Measurements from ENCODE around the gene TSEN54. TPM values are rescaled to one million over a fixed set of nuclear protein-coding genes. Genes with fewer than 3 reads are reported as not detected.

Gene TSEN54
- polyA plus RNA-seq, 1 of the 3 experiments (the other 2 are of a cell fraction): 29.8 TPM

GRCh38 chr17:75500419-75501216 lies 15.7 kb upstream of the TSEN54 start:
- H3F3A ChIP-seq (replicated peaks; ENCODE audit: insufficient read depth): peaks cover 4% of the 10 kb centered on the region
- TF ChIP-seq REST (IDR thresholded peaks at IDR 0.05; ENCODE audit: low read depth, low read length): no peak
- no peak for TF ChIP-seq RFX5 (IDR thresholded peaks at IDR 0.05; ENCODE audit: low read length)
- TF ChIP-seq MXI1 (IDR thresholded peaks at IDR 0.05; ENCODE audit: low read depth, low read length): no peak
- TF ChIP-seq SIN3A (IDR thresholded peaks at IDR 0.05; ENCODE audit: borderline replicate concordance, low read depth, low read length): no peak
- TF ChIP-seq MEF2A (IDR thresholded peaks at IDR 0.05; ENCODE audit: borderline replicate concordance, low read depth): no peak
- TF ChIP-seq PBX3 (IDR thresholded peaks at IDR 0.05): no peak
- no peak for TF ChIP-seq USF2 (IDR thresholded peaks at IDR 0.05; ENCODE audit: borderline replicate concordance, low read depth, low read length)
- no peak overlapping the region for H3K4me3 ChIP-seq (ENCODE audit: low read depth in 2 of 2, low read length in 1 of 2)
- ChIA-PET POLR2A (interaction anchor here (0.9 to 1.2 kb wide), 4 partner anchors 7 to 29 kb away, joined by 3 read pairs; no protein-coding TSS in a partner anchor), CTCF (interaction anchor here (1.2 to 5.6 kb wide), 7 partner anchors 9 to 88 kb away, joined by 3 to 37 read pairs (median 3); partner anchors contain the start of gene TSEN54)
- H3K9me2 ChIP-seq: no peaks in the 10 kb centered on the region
- H3K4me1 ChIP-seq (ENCODE audit: control insufficient read depth in 1 of 2, insufficient read depth in 2 of 2, low read depth in 1 of 2, low read length in 1 of 2): no peaks in the 10 kb centered on the region
- no peak overlapping the region for H2AFZ ChIP-seq (ENCODE audit: low read depth)
- no peaks in the 10 kb centered on the region for H3K9me3 ChIP-seq
- H3K9ac ChIP-seq: no peak overlapping the region
- WGBS (ENCODE audit: low lambda C conversion rate): 95% methylated on average over 16 of the region's 17 CpGs
- no peaks in the 10 kb centered on the region for H3K27me3 ChIP-seq (ENCODE audit: insufficient read depth)
- peaks cover 10 to 70% of the 10 kb centered on the region in 2 experiments for H3K36me3 ChIP-seq (replicated peaks in 1 of 2; ENCODE audit: control insufficient read depth in 1 of 2, insufficient read depth in 2 of 2, low read length in 1 of 2)
- no peaks in the 10 kb centered on the region for H3K79me2 ChIP-seq (ENCODE audit: insufficient read depth)
- no peak overlapping the region; a peak in 1 of 4 replicates for H3K27ac ChIP-seq (ENCODE audit: low read depth in 2 of 2, low read length in 1 of 2)
- DNase-seq: peak; percentile 42
- no peak overlapping the region for H3K4me2 ChIP-seq
- H4K20me1 ChIP-seq (ENCODE audit: insufficient read depth): no peaks in the 10 kb centered on the region
